K562 (cell line): ENCODE results near the gene SORCS2. TPM values are rescaled to one million over a fixed set of nuclear protein-coding genes. Genes with fewer than 3 reads are reported as not detected.

ENCODE experiments used
- CBX5 ChIP-seq: IDR thresholded peaks from 2 replicates; pipeline ENCODE4 v1.6.1; 2014; ENCODE audit warnings: low read depth, borderline replicate concordance
- CHD7 ChIP-seq: fragments of 200-600 bp; sonication (generic); IDR thresholded peaks from one replicate; pipeline ENCODE4 v1.6.1; 2012; ENCODE audit warnings: mild to moderate bottlenecking, low read depth, low read length, inconsistent platforms
- GATAD2A ChIP-seq: fragments of 450-650 bp; IDR thresholded peaks from 2 replicates; pipeline ENCODE4 v1.6.1; 2017
- ILF3 ChIP-seq: fragments of 450-650 bp; IDR thresholded peaks from 2 replicates; pipeline ENCODE4 v1.6.1; 2018; ENCODE audit warnings: antibody characterized with exemption, mild to moderate bottlenecking, moderate library complexity, borderline replicate concordance
- NKRF ChIP-seq: fragments of 450-650 bp; IDR thresholded peaks from 2 replicates; pipeline ENCODE4 v1.6.1; 2016; ENCODE audit warnings: borderline replicate concordance
- UBTF ChIP-seq, 2 experiments: IDR thresholded peaks; 2 replicates each; pipeline ENCODE4 v1.6.1; 2012; ENCODE audit warnings: improper control_type of control experiment in 2 of 2, low read depth in 2 of 2, low read length in 2 of 2, borderline replicate concordance in 1 of 2
- XRCC5 ChIP-seq: fragments of 200-400 bp; formaldehyde crosslinking; IDR thresholded peaks from 2 replicates; pipeline ENCODE4 v1.6.1; 2017; ENCODE audit warnings: low read depth, mild to moderate bottlenecking, low read length
- ZNF436 ChIP-seq: fragments of 250-450, 450-650 bp; sonication (Bioruptor Pico); formaldehyde crosslinking; IDR thresholded peaks from 2 replicates; pipeline ENCODE4 v1.7.0; 2020; ENCODE audit warnings: mild to moderate bottlenecking
- polyA plus RNA-seq, 8 experiments: library from polyadenylated mRNA; depleted of rRNA in 4 of 8; stranded (reverse) in 5 of 8; unstranded in 3 of 8; fragments of >200 nt; fragmentation: Nextera tagmentation in 2 of 8; fragmentation: Illumina TruSeq in 1 of 8; extraction: Ambion mirVana in 2 of 8; extraction: Trizol in 1 of 8; gene quantifications; 2 replicates each; pipeline versions ENCODE4 v1.2.1 to v1.2.3, GENCODE V29; 2011 to 2014; ENCODE audit warnings: inconsistent platforms in 1 of 8, missing spikeins in 1 of 8
- total RNA-seq, 7 experiments: library from RNA; depleted of rRNA in 6 of 7; stranded (reverse); fragments of >200 nt in 6 of 7; fragmentation: Illumina TruSeq in 2 of 7; extraction: Trizol in 2 of 7; gene quantifications; 2 replicates each; pipeline versions ENCODE4 v1.2.1 to v1.2.3, GENCODE V29; 2011 to 2021; ENCODE audit warnings: low replicate concordance in 1 of 7

The SORCS2 gene
- total and polyA plus RNA-seq, 9 of the 15 experiments (the other 6 are each of a cell fraction or from before 2014, with no cell fraction given): not detected

DNA sequence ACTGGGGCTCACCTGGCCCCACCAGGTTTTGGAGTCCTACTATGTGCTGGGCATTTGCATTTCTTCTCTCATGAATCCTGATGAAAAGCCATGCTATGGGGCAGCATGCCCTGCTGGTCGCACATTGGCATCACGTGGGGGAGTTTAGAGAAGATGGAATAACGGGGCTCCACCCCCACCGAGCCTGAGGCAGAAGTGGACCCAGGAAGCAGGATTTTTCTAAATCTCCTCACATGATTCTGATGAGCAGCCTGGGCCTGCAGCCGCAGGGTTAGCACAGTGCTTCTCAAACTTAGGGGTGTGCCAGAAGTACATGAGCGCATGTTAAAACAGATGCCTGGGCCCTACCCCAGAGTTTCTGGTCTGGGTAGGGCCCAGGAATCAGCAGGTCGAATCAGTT is 4.6 kb upstream of the SORCS2 start (continued):
- TF ChIP-seq NKRF (no peak), UBTF (IDR thresholded peaks at IDR 0.05; ENCODE audit: borderline replicate concordance in 1 of 2, low read depth in 2 of 2, low read length in 2 of 2) (no peak), CBX5 (no peak), ZNF436 (CRISPR knock-in tag) (no peak), GATAD2A (no peak), XRCC5 (no peak), ILF3 (no peak), CHD7 (no peak)
